Measurements from ENCODE around the gene FBXO10.
A peak's percentile ranks its signal among the peaks of the same experiment; 100 is the strongest.
"Not testable (repeated sequence)": the region's sequence is repeated elsewhere in the genome, so short reads cannot be mapped to it uniquely, and the experiment has no call there.

The FBXO10 gene

DNA sequence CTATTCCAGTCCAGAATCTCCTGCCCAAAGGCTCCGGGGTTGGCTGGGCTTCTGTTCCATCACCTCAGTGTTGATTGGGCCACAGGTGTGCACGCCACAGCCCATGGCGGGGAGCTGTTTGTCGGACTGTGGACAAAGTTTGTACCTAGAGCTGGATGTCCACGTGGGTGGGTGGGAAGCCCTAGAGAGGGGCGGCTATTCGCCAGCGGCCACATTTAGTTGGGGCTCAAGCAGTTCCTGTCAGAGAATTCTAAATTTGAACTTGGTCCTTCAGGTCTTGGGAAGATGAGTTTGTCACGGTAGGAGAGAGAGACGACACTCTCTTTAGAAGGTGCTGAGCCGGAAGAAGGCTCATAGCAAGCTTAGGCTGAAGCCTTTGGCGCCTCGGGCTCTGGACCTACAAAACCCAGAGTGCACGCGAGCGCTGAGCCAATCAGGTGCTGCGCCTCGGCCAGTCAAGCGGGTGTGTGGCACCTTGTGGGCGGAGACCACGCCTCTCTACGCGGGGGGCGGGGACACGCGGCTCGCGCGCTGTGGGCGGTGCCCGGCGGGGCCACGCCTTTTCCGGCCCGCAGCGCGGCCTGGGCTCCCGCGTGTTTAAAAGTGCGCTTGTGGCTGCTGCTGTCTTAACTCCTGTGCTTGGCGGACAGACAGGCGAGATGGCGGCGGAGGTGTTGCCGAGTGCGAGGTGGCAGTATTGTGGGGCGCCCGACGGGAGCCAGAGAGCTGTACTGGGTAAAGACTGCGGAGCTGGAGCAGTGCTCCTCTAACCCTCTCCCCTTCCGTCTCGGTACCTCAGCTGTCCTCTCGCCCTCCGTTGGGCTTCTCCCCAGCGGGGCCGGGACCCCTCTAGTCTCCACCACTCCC lies 90.6 kb downstream of the FBXO10 start, which contains the start of gene POLR1E:
POLR1E (plus strand) TSS at position 560 of the 867 bp plus-strand sequence; CDS start at position 660, 100 bp downstream.
- Mint-ChIP-seq H3K4me1 (peaks cover 54% of the 10 kb centered on the region), H3K9me3 (no peaks in the 10 kb centered on the region), H3K4me3 (peak within 1 kb of the TSS; percentile 97), H3K27ac (peak within 1 kb of the TSS; percentile 96), H3K27me3 (ENCODE audit: low read depth, poor library complexity) (peaks cover 3% of the 10 kb centered on the region), H3K36me3 (ENCODE audit: low read depth) (peaks cover 18% of the 10 kb centered on the region)
- DNase-seq: peak; percentile 96
- TF ChIP-seq, protein P1, sequence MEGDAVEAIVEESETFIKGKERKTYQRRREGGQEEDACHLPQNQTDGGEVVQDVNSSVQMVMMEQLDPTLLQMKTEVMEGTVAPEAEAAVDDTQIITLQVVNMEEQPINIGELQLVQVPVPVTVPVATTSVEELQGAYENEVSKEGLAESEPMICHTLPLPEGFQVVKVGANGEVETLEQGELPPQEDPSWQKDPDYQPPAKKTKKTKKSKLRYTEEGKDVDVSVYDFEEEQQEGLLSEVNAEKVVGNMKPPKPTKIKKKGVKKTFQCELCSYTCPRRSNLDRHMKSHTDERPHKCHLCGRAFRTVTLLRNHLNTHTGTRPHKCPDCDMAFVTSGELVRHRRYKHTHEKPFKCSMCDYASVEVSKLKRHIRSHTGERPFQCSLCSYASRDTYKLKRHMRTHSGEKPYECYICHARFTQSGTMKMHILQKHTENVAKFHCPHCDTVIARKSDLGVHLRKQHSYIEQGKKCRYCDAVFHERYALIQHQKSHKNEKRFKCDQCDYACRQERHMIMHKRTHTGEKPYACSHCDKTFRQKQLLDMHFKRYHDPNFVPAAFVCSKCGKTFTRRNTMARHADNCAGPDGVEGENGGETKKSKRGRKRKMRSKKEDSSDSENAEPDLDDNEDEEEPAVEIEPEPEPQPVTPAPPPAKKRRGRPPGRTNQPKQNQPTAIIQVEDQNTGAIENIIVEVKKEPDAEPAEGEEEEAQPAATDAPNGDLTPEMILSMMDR (IDR thresholded peaks at IDR 0.05): no peak

DNA sequence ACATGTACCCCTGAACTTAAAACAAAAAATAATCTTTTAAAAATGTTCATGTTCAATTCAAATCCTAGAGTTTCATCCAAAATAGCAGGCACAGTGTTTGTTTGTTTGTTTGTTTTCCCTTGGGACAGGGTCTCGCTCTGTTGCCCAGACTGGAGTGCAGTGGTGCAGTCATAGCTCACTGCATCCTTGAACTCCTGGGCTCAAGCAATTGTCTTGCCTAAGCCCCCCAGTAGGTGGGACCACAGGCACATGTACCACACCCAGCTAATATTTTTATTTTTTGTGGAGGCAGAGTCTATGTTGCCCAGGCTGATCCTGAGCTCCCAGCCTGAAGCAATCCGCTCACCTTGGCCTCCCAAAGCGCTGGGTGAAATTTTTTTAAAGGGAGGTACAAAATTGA lies 95.4 kb downstream of the FBXO10 start:
- Mint-ChIP-seq H3K36me3 (ENCODE audit: low read depth) (no peaks in the 10 kb centered on the region), H3K27ac (no peak overlapping the region), H3K4me3 (no peak overlapping the region), H3K9me3 (peaks cover 4% of the 10 kb centered on the region), H3K4me1 (peaks cover 20% of the 10 kb centered on the region), H3K27me3 (ENCODE audit: low read depth, poor library complexity) (peaks cover 3% of the 10 kb centered on the region)
- DNase-seq: peak; percentile 17
- TF ChIP-seq, protein P1 (IDR thresholded peaks at IDR 0.05): peak; percentile 21

DNA sequence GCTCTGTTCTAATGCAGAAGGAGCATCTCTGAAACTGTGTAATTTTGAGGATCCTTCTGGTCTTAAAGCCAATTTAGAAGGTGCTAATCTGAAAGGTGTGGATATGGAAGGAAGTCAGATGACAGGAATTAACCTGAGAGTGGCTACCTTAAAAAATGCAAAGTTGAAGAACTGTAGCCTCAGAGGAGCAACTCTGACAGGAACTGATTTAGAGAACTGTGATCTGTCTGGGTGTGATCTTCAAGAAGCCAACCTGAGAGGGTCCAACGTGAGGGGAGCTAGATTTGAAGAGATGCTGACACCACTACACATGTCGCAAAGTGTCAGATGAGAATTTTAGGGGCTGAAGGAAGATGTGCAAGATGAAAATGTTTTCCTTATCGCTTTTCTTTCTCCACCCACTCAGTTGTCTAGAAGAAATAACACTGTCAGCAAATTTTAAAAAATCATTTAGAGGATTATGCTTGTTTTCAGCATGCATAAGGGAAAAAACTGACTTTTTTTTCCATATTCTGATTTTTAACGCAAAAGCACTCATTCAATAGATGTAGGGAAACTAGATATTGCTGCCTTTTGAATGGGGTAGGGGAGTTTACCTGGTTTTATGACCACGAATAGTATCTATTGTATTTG lies 98.1 kb downstream of the FBXO10 start:
- not testable (repeated sequence) for DNase-seq; H3K36me3 Mint-ChIP-seq (ENCODE audit: low read depth); H3K27me3 Mint-ChIP-seq (ENCODE audit: low read depth, poor library complexity); H3K4me1 Mint-ChIP-seq; H3K4me3 Mint-ChIP-seq; H3K27ac Mint-ChIP-seq
- peaks cover 28% of the 10 kb centered on the region for H3K9me3 Mint-ChIP-seq

DNA sequence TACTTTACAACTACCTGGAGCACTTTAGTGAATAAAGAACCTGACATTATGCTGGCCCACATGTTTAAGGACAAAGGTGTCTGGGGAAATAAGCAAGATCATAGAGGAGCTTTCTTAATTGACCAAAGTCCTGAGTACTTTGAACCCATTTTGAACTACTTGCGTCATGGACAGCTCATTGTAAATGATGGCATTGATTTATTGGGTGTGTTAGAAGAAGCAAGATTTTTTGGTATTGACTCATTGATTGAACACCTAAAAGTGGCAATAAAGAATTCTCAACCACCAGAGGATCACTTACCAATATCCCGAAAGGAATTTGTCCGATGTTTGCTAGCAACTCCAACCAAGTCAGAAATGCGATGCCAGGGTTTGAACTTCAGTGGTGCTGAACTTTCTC lies 98.7 kb downstream of the FBXO10 start:
- not testable (repeated sequence) for H3K4me3 Mint-ChIP-seq; DNase-seq; H3K27me3 Mint-ChIP-seq (ENCODE audit: low read depth, poor library complexity); H3K27ac Mint-ChIP-seq; H3K36me3 Mint-ChIP-seq (ENCODE audit: low read depth)
- Mint-ChIP-seq H3K9me3 (peaks cover 30% of the 10 kb centered on the region), H3K4me1 (peaks cover 11% of the 10 kb centered on the region)

DNA sequence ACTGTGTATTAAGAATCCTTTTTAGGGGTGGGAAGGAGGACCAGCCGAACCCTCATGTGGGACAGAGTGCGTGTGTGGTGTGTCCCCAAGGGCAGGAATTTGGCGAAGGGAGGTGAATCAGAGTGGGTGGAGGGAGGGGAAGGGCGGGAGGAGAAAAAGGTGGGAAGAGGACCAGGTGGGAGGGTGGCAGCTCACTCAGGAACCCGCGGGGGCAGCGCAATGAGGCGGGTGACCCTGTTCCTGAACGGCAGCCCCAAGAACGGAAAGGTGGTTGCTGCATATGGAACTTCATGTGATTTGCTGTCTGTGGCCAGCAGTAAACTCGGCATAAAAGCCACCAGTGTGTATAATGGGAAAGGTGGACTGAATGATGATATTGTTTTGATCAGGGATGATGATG lies 99.2 kb downstream of the FBXO10 start:
- TF ChIP-seq, protein P1 (IDR thresholded peaks at IDR 0.05): no peak

DNA sequence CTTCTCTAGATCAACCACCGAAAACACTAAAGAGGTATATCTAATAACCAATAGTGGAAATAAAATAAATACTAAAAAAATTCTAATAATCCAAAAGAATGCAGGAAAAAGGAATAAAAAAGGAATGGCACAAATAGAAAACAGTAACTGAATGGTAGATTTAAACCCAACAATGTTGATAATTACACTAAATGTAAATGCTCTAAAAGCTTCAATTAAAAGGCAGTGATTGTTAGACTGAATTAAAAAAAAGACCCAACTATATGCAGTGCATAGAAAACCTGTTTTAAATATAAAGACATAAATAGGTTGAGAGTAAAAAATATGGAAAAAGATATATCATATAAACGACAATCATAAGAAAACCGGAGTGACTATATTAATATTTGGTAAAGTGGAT lies 101.7 kb downstream of the FBXO10 start:
- DNase-seq: no peak
- Mint-ChIP-seq H3K36me3 (ENCODE audit: low read depth) (peaks cover 6% of the 10 kb centered on the region), H3K9me3 (peaks cover 33% of the 10 kb centered on the region), H3K27ac (no peak overlapping the region), H3K27me3 (ENCODE audit: low read depth, poor library complexity) (no peaks in the 10 kb centered on the region), H3K4me3 (no peak overlapping the region), H3K4me1 (peaks cover 16% of the 10 kb centered on the region)
- TF ChIP-seq, protein P1 (IDR thresholded peaks at IDR 0.05): no peak

More for the DNA sequence above, 99.2 kb downstream of the FBXO10 start:
- Mint-ChIP-seq H3K27me3 (ENCODE audit: low read depth, poor library complexity) (no peaks in the 10 kb centered on the region), H3K4me3 (no peak overlapping the region), H3K27ac (no peak overlapping the region), H3K4me1 (peaks cover 14% of the 10 kb centered on the region), H3K36me3 (ENCODE audit: low read depth) (peaks cover 6% of the 10 kb centered on the region), H3K9me3 (peaks cover 33% of the 10 kb centered on the region)
- no peak for DNase-seq

DNA sequence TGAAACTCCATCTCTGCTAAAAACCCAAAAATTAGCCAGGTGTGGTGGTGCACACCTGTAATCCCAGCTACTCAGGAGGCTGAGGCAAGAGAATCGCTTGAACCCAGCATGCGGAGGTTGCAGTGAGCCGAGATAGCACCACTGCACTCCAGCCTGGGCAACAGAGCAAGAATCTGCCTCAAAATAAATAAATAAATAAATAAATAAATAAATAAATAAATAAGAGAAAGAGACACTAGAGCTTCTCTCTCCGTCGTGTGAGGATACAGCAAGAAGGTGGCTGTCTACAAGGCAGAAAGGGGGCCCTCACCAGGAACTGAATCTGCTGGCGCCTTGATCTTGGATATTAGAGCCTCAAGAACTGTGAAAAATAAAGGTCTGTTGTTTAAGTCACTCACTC lies 102.2 kb downstream of the FBXO10 start:
- DNase-seq; H3K36me3 Mint-ChIP-seq (ENCODE audit: low read depth); H3K27me3 Mint-ChIP-seq (ENCODE audit: low read depth, poor library complexity); H3K4me3 Mint-ChIP-seq; H3K27ac Mint-ChIP-seq: not testable (repeated sequence)
- peaks cover 16% of the 10 kb centered on the region for H3K4me1 Mint-ChIP-seq
- H3K9me3 Mint-ChIP-seq: peaks cover 33% of the 10 kb centered on the region

Data from nephron progenitor cell (in vitro differentiated cells).